ENCODE data around the gene LETM1. TPM values are rescaled to one million over a fixed set of nuclear protein-coding genes. Genes with fewer than 3 reads are reported as not detected.

LETM1 gene
- total RNA-seq, 1 experiment from 2014 or later: 67.3 TPM

GRCh38 chr4:1769692-1770091 lies 86.3 kb downstream of the LETM1 start:
- H3K4me2 ChIP-seq (ENCODE audit: low read length): no peak overlapping the region
- no peaks in the 10 kb centered on the region for H3K36me3 ChIP-seq (ENCODE audit: control insufficient read depth in 1 of 2, insufficient read depth in 2 of 2, low read length in 2 of 2)
- no peaks in the 10 kb centered on the region for H4K20me1 ChIP-seq (ENCODE audit: insufficient read depth)
- DNase-seq (ENCODE audit: low read depth, low spot score) (no peak), ATAC-seq (no peak)
- no peak overlapping the region for H2AFZ ChIP-seq (ENCODE audit: low read depth, low read length, poor library complexity, severe bottlenecking)
- H3K27me3 ChIP-seq (ENCODE audit: insufficient read depth, low read length): no peaks in the 10 kb centered on the region
- ChIA-PET POLR2A (no interaction called here), CTCF (no interaction called here), RAD21 (ENCODE audit: low non-redundant PET in 1 of 2, low total read pairs in 2 of 2, uncharacterized antibody in 2 of 2, unreplicated experiment in 2 of 2) (no interaction called here)
- no TSS peak for BruUV-seq (replicated peaks)
- H3K9me3 ChIP-seq (ENCODE audit: control insufficient read depth in 1 of 2, insufficient read depth in 1 of 2, low read depth in 1 of 2, low read length in 2 of 2): no peaks in the 10 kb centered on the region
- H3K79me2 ChIP-seq (ENCODE audit: insufficient read depth, low read length): no peaks in the 10 kb centered on the region
- no peak overlapping the region for H3K9ac ChIP-seq (ENCODE audit: low read length)
- peaks cover 27 to 29% of the 10 kb centered on the region in 2 experiments for H3K4me1 ChIP-seq (ENCODE audit: control insufficient read depth in 1 of 2, insufficient read depth in 2 of 2, low read length in 2 of 2)
- TF ChIP-seq SRF (IDR thresholded peaks at IDR 0.05; ENCODE audit: low read depth) (no peak), CBX3 (IDR thresholded peaks at IDR 0.05; ENCODE audit: low read depth) (no peak), JUND (IDR thresholded peaks at IDR 0.05) (no peak), CEBPB (IDR thresholded peaks at IDR 0.05; ENCODE audit: low read depth) (no peak), SIN3A (IDR thresholded peaks at IDR 0.05; ENCODE audit: low read depth) (no peak), ZBTB33 (IDR thresholded peaks at IDR 0.05; ENCODE audit: extremely low read depth, insufficient replicate concordance, low read length) (no peak), ZNF274 (IDR thresholded peaks at IDR 0.05; ENCODE audit: low read depth, low read length) (no peak), YY1 (IDR thresholded peaks at IDR 0.05; ENCODE audit: extremely low read depth, insufficient replicate concordance, low read depth, low read length) (no peak), EGR1 (IDR thresholded peaks at IDR 0.05; ENCODE audit: low read depth) (no peak), ATF3 (IDR thresholded peaks at IDR 0.05) (no peak), CTCF (IDR thresholded peaks at IDR 0.05 in 2 of 3, conservative IDR thresholded peaks at IDR 0.05 in 1 of 3; ENCODE audit: borderline replicate concordance in 1 of 3, insufficient read depth in 1 of 3, low read depth in 2 of 3, low read length in 2 of 3) (no peak), ELF1 (IDR thresholded peaks at IDR 0.05; ENCODE audit: borderline replicate concordance, low read depth) (no peak), POLR2AphosphoS5 (IDR thresholded peaks at IDR 0.05; ENCODE audit: low read depth, low read length) (no peak)
- H3K4me3 ChIP-seq (replicated peaks in 1 of 2; ENCODE audit: low read depth in 1 of 2, low read length in 2 of 2): no peak overlapping the region
- intact Hi-C loops (cut with micrococcal nuclease): no loop called here
- no peak overlapping the region for H3K27ac ChIP-seq (ENCODE audit: low read depth, low read length)
- H3K9me2 ChIP-seq (ENCODE audit: insufficient read depth): no peaks in the 10 kb centered on the region
